B cell (primary cell): Measurements from ENCODE around the gene MEX3B. TPM values are rescaled to one million over a fixed set of nuclear protein-coding genes. Genes with fewer than 3 reads are reported as not detected.
"Not testable (repeated sequence)": the region's sequence is repeated elsewhere in the genome, so short reads cannot be mapped to it uniquely, and the experiment has no call there.

Experiments used
- ATAC-seq: fragments of 200-7000 bp; cut with Tn5 transposase; one replicate; pipeline ENCODE4 v1.10.0; 2021; ENCODE audit warnings: low read depth, mild to moderate bottlenecking, moderate number of reproducible peaks, moderate library complexity
- CTCF ChIA-PET: fragments of 350-600 bp; sonication (Branson Sonifier 250); formaldehyde crosslinking; loops from one replicate; lab custom pipeline; 2021; ENCODE audit warnings: antibody characterized with exemption, inconsistent platforms; lab: Charles Lee
- POLR2A ChIA-PET: fragments of 350-600 bp; sonication (Branson Sonifier 250); formaldehyde crosslinking; loops from one replicate; lab custom pipeline; 2021; ENCODE audit warnings: antibody characterized with exemption; lab: Charles Lee
- DNase-seq: peaks from one replicate; pipeline ENCODE4 v3.0.0; 2013
- H2AFZ ChIP-seq: 2 replicates; pipeline ENCODE4 v1.6.1; 2012; ENCODE audit warnings: mild to moderate bottlenecking, low read depth, low read length; ENCODE audit not compliant: insufficient read depth, poor library complexity, severe bottlenecking
- H3K27ac ChIP-seq, 2 donors: 1 replicate in 1 of 2; 2 replicates in 1 of 2; pipeline ENCODE4 v1.5.1; 2012 to 2013; ENCODE audit warnings: low read length in 2 of 2, mild to moderate bottlenecking in 2 of 2, moderate library complexity in 1 of 2
- H3K27me3 ChIP-seq, 4 experiments: fragments of 200-600 bp in 1 of 4; sonication (generic) in 1 of 4; replicated peaks in 1 of 4; 1 replicate in 2 of 4; 2 replicates in 2 of 4; pipeline versions ENCODE4 v1.6.1 to v1.7.0; 2013 to 2016; ENCODE audit warnings: low read length in 3 of 4, mild to moderate bottlenecking in 2 of 4, mixed read lengths in 1 of 4, moderate library complexity in 1 of 4; ENCODE audit not compliant: insufficient read depth in 4 of 4, control insufficient read depth in 3 of 4; ENCODE audit errors: control extremely low read depth in 1 of 4
- H3K36me3 ChIP-seq, 2 experiments: replicated peaks in 1 of 2; 1 replicate in 1 of 2; 2 replicates in 1 of 2; pipeline versions ENCODE4 v1.6.1 to v1.7.1; 2013; ENCODE audit warnings: low read length in 1 of 2; ENCODE audit not compliant: insufficient read depth in 2 of 2, control insufficient read depth in 1 of 2; ENCODE audit errors: control extremely low read depth in 1 of 2, extremely low read depth in 1 of 2
- H3K4me1 ChIP-seq, 2 donors: fragments of 200-600 bp in 1 of 2; sonication (generic) in 1 of 2; 1 replicate in 1 of 2; 2 replicates in 1 of 2; pipeline versions ENCODE4 v1.5.1 to v1.6.1; 2013 to 2017; ENCODE audit warnings: low read length in 2 of 2; ENCODE audit not compliant: control insufficient read depth in 2 of 2, insufficient read depth in 2 of 2
- H3K4me2 ChIP-seq: replicated peaks from 2 replicates; pipeline ENCODE3; 2012; ENCODE audit warnings: mild to moderate bottlenecking, low read depth, low read length; ENCODE audit not compliant: poor library complexity, severe bottlenecking
- H3K4me3 ChIP-seq, 5 experiments: fragments of 200-600 bp in 1 of 5; sonication (generic) in 1 of 5; 1 replicate in 3 of 5; 2 replicates in 2 of 5; pipeline versions ENCODE4 v1.5.1 to v1.7.0; 2011 to 2016; ENCODE audit warnings: low read length in 4 of 5, mild to moderate bottlenecking in 4 of 5, low read depth in 2 of 5, control low read depth in 1 of 5, moderate library complexity in 1 of 5; ENCODE audit not compliant: insufficient read depth in 1 of 5; ENCODE audit errors: control extremely low read depth in 1 of 5, extremely low read depth in 1 of 5
- H3K79me2 ChIP-seq: fragments of 200-600 bp; sonication (generic); one replicate; pipeline ENCODE4 v1.6.0; 2016; ENCODE audit warnings: low read length; ENCODE audit not compliant: control insufficient read depth, insufficient read depth
- H3K9ac ChIP-seq: fragments of 200-600 bp; sonication (generic); 2 replicates; pipeline ENCODE4 v1.6.1; 2017; ENCODE audit warnings: mild to moderate bottlenecking, low read length, moderate library complexity
- H3K9me3 ChIP-seq, 3 donors: one replicate each; pipeline versions ENCODE4 v1.6.1 to v1.7.1; 2013; ENCODE audit warnings: low read length in 2 of 3; ENCODE audit not compliant: control insufficient read depth in 2 of 3, insufficient read depth in 1 of 3; ENCODE audit errors: control extremely low read depth in 1 of 3
- H4K20me1 ChIP-seq: 2 replicates; pipeline ENCODE4 v1.6.0; 2012; ENCODE audit warnings: mild to moderate bottlenecking, low read length; ENCODE audit not compliant: insufficient read depth, control insufficient read depth, poor library complexity, severe bottlenecking
- H3K27ac Mint-ChIP-seq: one replicate; pipeline ENCODE4 v1.8.0; 2021; ENCODE audit warnings: mixed read lengths
- H3K27me3 Mint-ChIP-seq: one replicate; pipeline ENCODE4 v1.8.0; 2021; ENCODE audit warnings: mixed read lengths
- H3K4me1 Mint-ChIP-seq: one replicate; pipeline ENCODE4 v1.8.0; 2021; ENCODE audit warnings: mixed read lengths
- H3K4me3 Mint-ChIP-seq: one replicate; pipeline ENCODE4 v1.8.0; 2021; ENCODE audit warnings: mixed read lengths
- H3K9me3 Mint-ChIP-seq: one replicate; pipeline ENCODE4 v1.8.0; 2022; ENCODE audit warnings: mixed read lengths; ENCODE audit not compliant: insufficient read depth
- CTCF ChIP-seq: fragments of 200-600 bp; IDR thresholded peaks from one replicate; pipeline ENCODE4 v1.8.0; 2022; ENCODE audit warnings: antibody characterized with exemption, mild to moderate bottlenecking
- WGBS: methylation state at CpG from one replicate; pipeline ENCODE4 v1.1.5; 2013; ENCODE audit warnings: missing lambda C conversion rate; ENCODE audit not compliant: insufficient coverage; 5-methylcytosine and 5-hydroxymethylcytosine counted together
- intact Hi-C: fragments of 100-400 bp; cut with micrococcal nuclease; formaldehyde crosslinking; loops from one replicate; pipeline ENCODE4 v1.10.0; 2022
- polyA plus RNA-seq: library from polyadenylated mRNA; depleted of rRNA; stranded (reverse); fragments of >200 nt; gene quantifications from 2 replicates; pipeline ENCODE4 v1.2.3, GENCODE V29; 2012
- total RNA-seq, 2 donors: library from RNA; stranded (reverse); fragments of 120-200 nt in 1 of 2; gene quantifications; 1 replicate in 1 of 2; 2 replicates in 1 of 2; pipeline versions ENCODE4 v1.2.3 to v1.2.4, GENCODE V29; 2013 to 2022

MEX3B gene
- total and polyA plus RNA-seq, 2 donors (not counting 1 experiment from before 2014, with no cell fraction given) = 0.40 to 0.59 TPM

GRCh38 chr15:82030176-82030575 lies 15.6 kb downstream of the MEX3B start:
- H3K27ac Mint-ChIP-seq = no peak overlapping the region
- DNase-seq (no peak), ATAC-seq (no peak)
- Histone ChIP-seq H3K9ac (no peak overlapping the region), H3K9me3 (no peaks in the 10 kb centered on the region), H3K27me3 (no peaks in the 10 kb centered on the region), H3K27ac (no peak overlapping the region), H3K79me2 (no peaks in the 10 kb centered on the region), H3K4me1 (no peaks in the 10 kb centered on the region), H3K36me3 (no peaks in the 10 kb centered on the region), H4K20me1 (no peaks in the 10 kb centered on the region), H3K4me2 (no peak overlapping the region), H2AFZ (no peak overlapping the region), H3K4me3 (no peak overlapping the region)
- no peaks in the 10 kb centered on the region for H3K4me1 Mint-ChIP-seq
- WGBS = 95% methylated on average over 2 of the region's 2 CpGs
- peaks cover 21% of the 10 kb centered on the region for H3K27me3 Mint-ChIP-seq
- no peak overlapping the region for H3K4me3 Mint-ChIP-seq
- no peak for TF ChIP-seq CTCF
- H3K9me3 Mint-ChIP-seq = no peaks in the 10 kb centered on the region
- intact Hi-C loops = no loop called here
- CTCF ChIA-PET = no interaction called here
- POLR2A ChIA-PET = no interaction called here

- H4K20me1 ChIP-seq, CTCF ChIA-PET, H3K27ac ChIP-seq, H3K9ac ChIP-seq, H3K79me2 ChIP-seq, ATAC-seq, H3K4me2 ChIP-seq, H3K4me1 ChIP-seq, H3K4me1 Mint-ChIP-seq, H3K27ac Mint-ChIP-seq, H3K4me3 Mint-ChIP-seq, H3K27me3 ChIP-seq, POLR2A ChIA-PET, DNase-seq, H3K9me3 ChIP-seq, H2AFZ ChIP-seq, H3K36me3 ChIP-seq, intact Hi-C loops, H3K4me3 ChIP-seq, H3K9me3 Mint-ChIP-seq: not testable (repeated sequence)
- 72% methylated on average over 2 of the region's 5 CpGs for WGBS
- H3K27me3 Mint-ChIP-seq = peaks cover 27% of the 10 kb centered on the region
Measured at GRCh38 chr15:82028163-82028562, 17.7 kb downstream of the MEX3B start.
